T-helper 2 cell treated with Interferon-gamma antibody and Interleukin-4, amounts not matched to agents 5 μg/mL and 100 μg/mL, for 36 hours (primary cell): Measurements from ENCODE around the gene ELOB.

ENCODE experiments used
- DNase-seq: peaks from one replicate; pipeline ENCODE4 v3.0.0; 2021; ENCODE audit warnings: low spot score
- H3K27ac Mint-ChIP-seq: one replicate; pipeline ENCODE4 v1.8.0; 2021; ENCODE audit warnings: mild to moderate bottlenecking, mixed read lengths
- H3K27me3 Mint-ChIP-seq: one replicate; pipeline ENCODE4 v1.8.0; 2021; ENCODE audit warnings: low read depth, mixed read lengths
- H3K36me3 Mint-ChIP-seq: one replicate; pipeline ENCODE4 v1.8.0; 2021; ENCODE audit warnings: low read depth, mixed read lengths
- H3K4me1 Mint-ChIP-seq: one replicate; pipeline ENCODE4 v1.8.0; 2021; ENCODE audit warnings: low read depth, mixed read lengths
- H3K4me3 Mint-ChIP-seq: one replicate; pipeline ENCODE4 v1.8.0; 2022; ENCODE audit warnings: mild to moderate bottlenecking, moderate library complexity, mixed read lengths
- H3K9me3 Mint-ChIP-seq: one replicate; pipeline ENCODE4 v1.8.0; 2021; ENCODE audit warnings: mixed read lengths

The ELOB gene

GRCh38 chr16:2777231-2777902, at the start of gene ELOB:
ELOB (minus strand) TSS chr16:2777280; CDS start chr16:2777239, 41 bp downstream.
- DNase-seq: peak; percentile 88
- H3K27me3 Mint-ChIP-seq: no peaks in the 10 kb centered on the region
- H3K36me3 Mint-ChIP-seq: peaks cover 8% of the 10 kb centered on the region
- no peaks in the 10 kb centered on the region for H3K9me3 Mint-ChIP-seq
- peaks cover 22% of the 10 kb centered on the region for H3K4me1 Mint-ChIP-seq
- peak within 1 kb of the TSS; percentile 93 for H3K27ac Mint-ChIP-seq
- peak within 1 kb of the TSS; percentile 96 for H3K4me3 Mint-ChIP-seq

- Mint-ChIP-seq H3K27ac (no peak overlapping the region), H3K9me3 (no peaks in the 10 kb centered on the region), H3K27me3 (no peaks in the 10 kb centered on the region), H3K4me3 (no peak overlapping the region), H3K36me3 (no peaks in the 10 kb centered on the region), H3K4me1 (no peaks in the 10 kb centered on the region)
- no peak for DNase-seq
These were observed 48.8 kb upstream of the ELOB start for GRCh38 chr16:2825906-2826305.

- Mint-ChIP-seq H3K36me3 (no peaks in the 10 kb centered on the region), H3K4me3 (no peak overlapping the region), H3K4me1 (no peaks in the 10 kb centered on the region), H3K9me3 (no peaks in the 10 kb centered on the region), H3K27me3 (no peaks in the 10 kb centered on the region), H3K27ac (no peak overlapping the region)
- DNase-seq: no peak
These were observed 48.1 kb upstream of the ELOB start for GRCh38 chr16:2825049-2825742.

- no peaks in the 10 kb centered on the region for H3K9me3 Mint-ChIP-seq
- no peaks in the 10 kb centered on the region for H3K27me3 Mint-ChIP-seq
- no peaks in the 10 kb centered on the region for H3K36me3 Mint-ChIP-seq
- no peak overlapping the region for H3K4me3 Mint-ChIP-seq
- DNase-seq: no peak
- H3K4me1 Mint-ChIP-seq: no peaks in the 10 kb centered on the region
- no peak overlapping the region for H3K27ac Mint-ChIP-seq
These were observed 47.5 kb upstream of the ELOB start for GRCh38 chr16:2824626-2825025.

GRCh38 chr16:2822496-2822895, 45.4 kb upstream of the ELOB start:
- no peaks in the 10 kb centered on the region for H3K36me3 Mint-ChIP-seq
- H3K4me1 Mint-ChIP-seq: no peaks in the 10 kb centered on the region
- H3K27ac Mint-ChIP-seq: no peak overlapping the region
- no peaks in the 10 kb centered on the region for H3K27me3 Mint-ChIP-seq
- no peak for DNase-seq
- H3K4me3 Mint-ChIP-seq: no peak overlapping the region
- no peaks in the 10 kb centered on the region for H3K9me3 Mint-ChIP-seq

GRCh38 chr16:2822158-2822495, 45.0 kb upstream of the ELOB start:
- no peak for DNase-seq
- H3K27me3 Mint-ChIP-seq: no peaks in the 10 kb centered on the region
- no peaks in the 10 kb centered on the region for H3K36me3 Mint-ChIP-seq
- no peaks in the 10 kb centered on the region for H3K9me3 Mint-ChIP-seq
- no peak overlapping the region for H3K27ac Mint-ChIP-seq
- H3K4me3 Mint-ChIP-seq: no peak overlapping the region
- no peaks in the 10 kb centered on the region for H3K4me1 Mint-ChIP-seq

GRCh38 chr16:2821487-2822157, 44.5 kb upstream of the ELOB start:
- no peak overlapping the region for H3K27ac Mint-ChIP-seq
- DNase-seq: no peak
- no peak overlapping the region for H3K4me3 Mint-ChIP-seq
- H3K36me3 Mint-ChIP-seq: no peaks in the 10 kb centered on the region
- H3K9me3 Mint-ChIP-seq: no peaks in the 10 kb centered on the region
- no peaks in the 10 kb centered on the region for H3K4me1 Mint-ChIP-seq
- no peaks in the 10 kb centered on the region for H3K27me3 Mint-ChIP-seq

- no peaks in the 10 kb centered on the region for H3K9me3 Mint-ChIP-seq
- H3K27me3 Mint-ChIP-seq: no peaks in the 10 kb centered on the region
- DNase-seq: no peak
- no peaks in the 10 kb centered on the region for H3K4me1 Mint-ChIP-seq
- no peaks in the 10 kb centered on the region for H3K36me3 Mint-ChIP-seq
- no peak overlapping the region for H3K4me3 Mint-ChIP-seq
- H3K27ac Mint-ChIP-seq: no peak overlapping the region
These were observed 43.9 kb upstream of the ELOB start for GRCh38 chr16:2820836-2821486.

- H3K9me3 Mint-ChIP-seq: no peaks in the 10 kb centered on the region
- H3K4me1 Mint-ChIP-seq: no peaks in the 10 kb centered on the region
- H3K4me3 Mint-ChIP-seq: no peak overlapping the region
- no peaks in the 10 kb centered on the region for H3K27me3 Mint-ChIP-seq
- H3K27ac Mint-ChIP-seq: no peak overlapping the region
- no peak for DNase-seq
- no peaks in the 10 kb centered on the region for H3K36me3 Mint-ChIP-seq
These were observed 43.1 kb upstream of the ELOB start for GRCh38 chr16:2819939-2820835.

GRCh38 chr16:2819179-2819938, 42.3 kb upstream of the ELOB start:
- DNase-seq: no peak
- Mint-ChIP-seq H3K4me1 (no peaks in the 10 kb centered on the region), H3K27ac (no peak overlapping the region), H3K27me3 (no peaks in the 10 kb centered on the region), H3K36me3 (no peaks in the 10 kb centered on the region), H3K9me3 (no peaks in the 10 kb centered on the region), H3K4me3 (no peak overlapping the region)

- Mint-ChIP-seq H3K9me3 (no peaks in the 10 kb centered on the region), H3K36me3 (no peaks in the 10 kb centered on the region), H3K4me3 (no peak overlapping the region), H3K27me3 (no peaks in the 10 kb centered on the region), H3K27ac (no peak overlapping the region), H3K4me1 (no peaks in the 10 kb centered on the region)
- DNase-seq: no peak
These were observed 41.3 kb upstream of the ELOB start for GRCh38 chr16:2818272-2818876.

- DNase-seq: no peak
- no peaks in the 10 kb centered on the region for H3K9me3 Mint-ChIP-seq
- H3K27ac Mint-ChIP-seq: no peak overlapping the region
- no peaks in the 10 kb centered on the region for H3K27me3 Mint-ChIP-seq
- H3K4me1 Mint-ChIP-seq: no peaks in the 10 kb centered on the region
- H3K36me3 Mint-ChIP-seq: no peaks in the 10 kb centered on the region
- no peak overlapping the region for H3K4me3 Mint-ChIP-seq
These were observed 40.5 kb upstream of the ELOB start for GRCh38 chr16:2817340-2818271.
